NCI-H187 (cell line): ENCODE measurements around the gene CCDC6.
"Not testable (repeated sequence)": the region's sequence is repeated elsewhere in the genome, so short reads cannot be mapped to it uniquely, and the experiment has no call there.

Experiments used
- DNase-seq, 2 experiments: peaks; one replicate each; lab custom pipeline; 2025; lab: John Stamatoyannopoulos, UW

The CCDC6 gene

DNA sequence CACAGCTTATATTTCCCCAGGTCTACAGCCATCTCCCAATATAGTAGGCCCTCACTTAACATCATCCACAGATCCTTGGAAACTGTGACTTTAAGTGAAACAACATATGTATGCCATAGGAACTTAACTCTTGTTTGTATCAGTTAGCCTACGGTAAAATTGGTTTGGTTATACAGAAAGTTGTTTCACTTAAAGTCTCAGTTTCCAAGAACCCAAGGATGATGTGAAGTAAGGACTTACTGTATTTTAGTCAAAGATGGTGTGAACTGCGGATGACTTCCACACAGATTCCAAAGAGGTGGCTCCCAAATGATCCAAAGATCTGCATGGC, 96.7 kb downstream of the CCDC6 start:
- DNase-seq: no peak

DNA sequence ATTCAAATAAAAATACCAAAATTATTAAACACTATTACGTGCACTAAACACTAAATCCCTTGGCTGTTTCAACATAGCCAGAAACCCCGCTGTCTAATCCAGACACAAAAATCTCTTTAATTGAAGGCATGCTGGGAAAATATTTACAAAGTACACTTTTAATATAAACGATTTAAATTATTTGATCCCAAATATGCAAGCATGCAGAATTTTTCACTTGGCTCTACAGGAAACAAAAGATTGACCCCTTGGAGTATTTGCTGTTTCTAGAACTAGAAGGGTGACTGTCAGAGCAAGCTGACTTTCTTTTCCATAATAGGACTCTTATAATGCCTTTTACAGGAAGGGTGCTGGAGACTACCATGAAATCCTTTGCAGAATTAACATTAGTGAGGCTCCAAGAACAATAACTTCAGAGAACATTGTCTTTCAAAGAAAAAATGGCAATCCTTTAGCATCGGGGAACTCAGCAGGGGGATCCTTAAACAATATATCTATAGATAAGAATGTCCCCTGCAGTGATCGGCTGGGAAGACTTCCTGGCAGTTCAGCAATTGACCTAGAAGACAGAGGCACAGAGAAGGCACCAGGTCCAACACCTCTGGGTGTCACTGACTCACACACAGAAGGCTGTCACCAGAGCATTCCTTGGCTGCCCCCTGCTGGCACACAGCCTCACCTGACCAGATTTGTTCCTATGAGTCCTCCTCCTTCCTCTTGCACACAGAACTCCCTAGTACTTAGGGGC, 97.3 kb downstream of the CCDC6 start:
- peak in 1 of 2 experiments; percentile 3 for DNase-seq

DNA sequence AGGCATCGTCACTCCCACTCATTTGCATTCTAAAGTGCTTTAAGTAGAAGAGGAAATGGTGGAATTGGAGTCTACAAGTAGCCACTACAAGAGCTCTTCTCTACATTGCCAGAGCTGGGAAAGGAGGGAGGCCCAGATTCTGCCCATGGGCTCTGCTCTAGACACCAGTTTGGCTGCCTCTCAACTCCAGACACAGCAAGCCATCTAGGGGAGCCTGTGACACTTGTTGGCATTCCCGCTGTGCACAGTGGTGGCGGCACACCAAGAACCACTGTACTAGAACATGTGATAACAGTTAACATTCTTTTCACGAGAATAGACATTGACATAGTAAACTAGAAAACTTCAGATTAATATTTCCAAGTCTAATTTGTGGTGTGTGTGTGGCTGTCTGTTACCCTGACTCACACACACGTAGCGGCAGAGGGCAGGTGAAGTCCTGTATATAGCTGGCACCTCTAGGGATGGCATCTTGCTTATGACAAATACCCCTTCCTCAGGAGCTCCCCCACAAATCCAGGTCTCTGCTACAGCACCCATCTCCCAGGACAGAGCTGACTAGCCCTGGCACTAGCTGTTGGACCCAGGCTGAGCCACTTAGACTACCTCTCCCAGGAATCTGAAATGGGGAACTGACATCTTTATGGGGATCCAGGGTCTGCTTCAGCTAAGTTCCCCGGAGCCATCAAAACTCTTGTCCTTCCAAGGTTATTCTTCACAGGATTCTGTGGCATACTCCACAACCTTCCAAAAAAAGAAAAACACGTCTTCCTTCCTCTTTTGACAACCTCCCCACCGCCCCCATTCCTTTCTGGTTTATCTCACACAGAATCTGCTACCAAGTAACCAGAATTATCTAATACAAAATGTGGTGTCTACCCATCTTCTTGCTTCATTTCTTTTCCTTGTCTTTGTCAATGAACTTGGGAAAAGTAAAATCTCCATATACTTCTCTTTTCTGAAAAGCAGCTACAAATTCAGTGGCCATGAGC, 98.4 kb downstream of the CCDC6 start:
- no peak for DNase-seq

DNA sequence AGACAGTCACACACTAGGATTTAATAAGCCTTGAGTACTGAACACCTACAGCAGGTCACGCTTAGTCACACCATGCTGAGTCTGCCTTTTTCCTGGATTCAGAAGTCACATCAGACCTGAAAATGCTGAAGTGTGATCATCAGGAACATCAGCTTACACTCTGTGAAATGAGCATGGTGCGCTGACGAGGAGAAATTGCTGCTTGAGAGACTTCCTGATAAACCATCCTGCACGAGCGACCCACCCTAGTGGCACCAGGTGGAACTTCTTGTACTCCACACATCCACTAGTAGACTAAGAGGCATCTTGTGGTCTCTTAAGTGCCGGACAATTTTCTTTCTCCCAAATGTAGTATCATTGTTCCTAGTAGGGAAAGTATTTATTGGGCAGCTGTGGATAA, 101.3 kb downstream of the CCDC6 start:
- DNase-seq: no peak

DNA sequence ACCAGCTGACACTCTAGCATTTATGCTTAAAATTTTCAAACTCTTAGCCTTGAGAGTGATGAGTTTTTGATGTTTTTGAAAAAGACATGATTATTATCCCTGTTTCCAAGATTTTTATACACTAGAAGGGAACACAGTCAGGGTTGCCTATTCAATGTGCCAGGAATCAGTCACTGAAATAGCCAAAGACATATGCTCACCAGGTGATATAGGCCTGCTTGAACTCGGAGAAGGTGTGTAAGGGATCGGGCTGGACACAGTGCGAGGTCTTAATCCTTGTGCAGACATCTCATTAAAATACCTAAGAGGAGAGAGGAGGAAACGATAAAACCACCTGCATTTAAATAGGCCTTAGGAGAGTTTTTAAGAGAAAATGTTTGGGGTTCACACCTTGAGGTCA, 102.1 kb downstream of the CCDC6 start:
- DNase-seq: no peak

DNA sequence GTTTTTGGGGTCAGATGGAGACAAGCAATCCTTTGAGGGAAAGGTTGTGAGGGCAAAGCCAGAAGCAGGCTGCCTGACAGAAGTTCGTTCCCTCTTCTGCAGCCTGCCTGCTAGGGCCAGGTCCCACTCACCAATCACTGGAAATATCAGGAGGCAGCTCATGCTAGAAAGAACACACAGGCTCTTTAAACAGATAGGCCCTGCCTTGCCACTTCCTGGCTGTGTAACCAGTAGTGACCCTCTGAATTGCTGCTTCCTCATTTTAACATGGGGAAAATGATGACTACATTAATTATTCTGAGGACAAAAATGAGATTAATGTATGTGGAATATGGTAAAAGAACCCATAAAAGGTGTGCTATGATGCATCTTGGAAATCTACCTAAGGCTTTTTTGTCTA, 102.6 kb downstream of the CCDC6 start:
- DNase-seq: no peak

DNA sequence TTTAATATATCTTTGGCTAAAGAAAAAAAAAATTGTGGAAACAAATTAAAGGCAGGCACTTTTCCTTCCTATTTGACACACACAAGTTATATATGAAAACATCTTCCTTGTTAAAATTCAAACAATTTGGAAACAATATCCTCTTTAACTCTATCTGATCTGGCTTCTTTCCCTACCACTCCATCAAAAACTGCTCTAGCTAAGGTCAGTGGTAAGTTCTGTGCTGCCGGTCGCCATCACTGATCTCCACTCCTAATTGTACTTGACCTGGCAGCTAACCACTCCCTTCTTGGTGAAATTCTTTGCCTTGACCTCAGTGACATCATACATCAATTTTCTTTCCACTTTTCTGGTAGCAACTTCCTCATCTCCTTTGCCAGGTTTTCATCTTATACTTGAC, 105.2 kb downstream of the CCDC6 start:
- DNase-seq: no peak

DNA sequence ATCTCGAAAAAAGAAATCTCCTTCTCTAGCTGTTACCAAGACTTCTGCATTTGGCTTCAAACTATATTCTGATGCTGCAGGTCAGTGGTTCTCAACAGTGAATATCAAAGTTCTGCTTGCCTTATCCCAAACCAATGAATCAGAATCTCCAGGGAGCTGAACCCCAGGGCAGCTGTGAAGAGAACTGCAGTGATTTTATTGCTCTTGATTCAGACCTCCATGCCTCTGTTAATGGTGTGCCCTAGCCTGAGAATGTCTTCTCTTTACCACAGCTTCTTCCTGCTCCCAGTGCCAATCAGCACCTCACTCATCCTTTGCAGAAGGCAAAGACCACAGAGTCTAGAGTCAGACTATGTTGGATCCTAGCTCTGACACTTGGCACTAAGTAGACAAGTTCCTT, 106.9 kb downstream of the CCDC6 start:
- no peak for DNase-seq

DNA sequence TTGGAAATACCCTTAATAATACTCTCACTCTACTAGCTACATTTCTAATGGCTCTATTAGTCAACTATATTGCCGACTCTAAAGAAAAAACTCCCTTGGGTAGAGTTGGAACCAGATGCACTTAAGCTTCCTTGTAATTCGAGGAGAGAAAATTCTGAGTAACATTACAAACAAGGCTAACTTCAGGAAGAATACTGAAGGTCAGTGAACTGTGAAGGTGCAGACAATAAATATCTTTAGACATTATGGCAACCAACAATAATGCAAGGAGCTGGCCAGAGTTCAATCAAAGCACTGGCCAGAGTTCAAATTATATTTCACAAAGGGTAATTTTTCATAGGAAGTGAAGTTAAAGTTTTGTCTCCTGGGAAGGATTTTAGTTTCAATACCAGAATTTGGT, 112.4 kb downstream of the CCDC6 start:
- DNase-seq: no peak

DNA sequence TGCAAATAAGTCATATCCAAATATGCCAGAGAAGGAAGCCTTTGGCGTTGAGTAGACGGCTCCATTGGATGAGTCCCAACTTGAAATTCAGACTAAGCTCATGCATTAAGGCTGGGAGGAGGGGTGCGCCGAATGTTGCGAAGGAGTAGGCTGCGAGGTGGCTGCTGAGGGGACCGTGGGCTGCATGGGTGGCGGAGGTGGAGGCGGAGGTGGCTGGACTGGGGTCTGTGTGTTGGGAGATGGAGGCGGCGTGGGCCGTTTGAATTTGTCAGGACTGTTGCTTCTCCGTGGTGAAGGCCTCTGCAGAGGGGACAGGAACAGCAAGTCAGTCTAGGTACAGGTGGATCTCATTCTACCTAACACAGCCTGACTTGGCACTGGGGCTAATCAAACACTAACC, 113.5 kb downstream of the CCDC6 start:
- no peak for DNase-seq

DNA sequence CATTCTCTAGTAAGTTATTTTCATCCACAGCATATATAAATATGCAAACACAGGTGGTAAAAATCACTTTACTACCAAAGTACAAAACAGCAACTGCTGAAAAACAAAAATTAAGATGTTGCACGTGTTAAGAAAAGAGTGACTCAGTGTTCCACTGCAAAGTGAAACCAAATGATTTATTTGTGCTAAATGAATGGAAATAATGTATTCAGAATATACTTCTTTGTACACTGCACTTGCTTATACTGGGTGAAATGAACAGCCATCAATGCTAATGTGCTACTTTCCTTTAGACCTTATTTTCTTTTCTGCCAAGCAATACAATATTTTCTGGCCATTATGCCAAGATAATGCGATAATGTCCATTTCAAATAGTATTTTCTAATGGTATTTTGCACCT, 114.8 kb downstream of the CCDC6 start:
- DNase-seq: no peak

DNA sequence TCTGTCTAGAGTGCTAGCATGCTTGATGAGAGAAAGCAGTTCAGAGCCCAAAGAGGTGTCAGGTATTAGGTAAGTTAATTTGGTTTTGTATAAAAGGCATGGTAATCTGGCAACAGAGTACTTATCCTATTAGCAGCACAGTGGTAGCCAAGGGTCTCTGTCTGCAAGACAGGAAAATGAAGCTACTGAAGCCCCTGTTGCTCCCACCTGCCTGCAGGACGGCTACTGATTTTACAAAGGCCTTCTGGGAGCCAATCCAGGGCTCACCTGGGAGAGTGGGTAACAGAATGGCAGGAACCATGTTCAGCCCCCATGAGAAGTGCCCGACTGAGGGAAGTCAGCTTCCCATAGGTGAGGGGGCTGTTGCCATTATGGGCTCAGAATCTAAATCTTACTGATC, 116.3 kb downstream of the CCDC6 start:
- not testable (repeated sequence) for DNase-seq

DNA sequence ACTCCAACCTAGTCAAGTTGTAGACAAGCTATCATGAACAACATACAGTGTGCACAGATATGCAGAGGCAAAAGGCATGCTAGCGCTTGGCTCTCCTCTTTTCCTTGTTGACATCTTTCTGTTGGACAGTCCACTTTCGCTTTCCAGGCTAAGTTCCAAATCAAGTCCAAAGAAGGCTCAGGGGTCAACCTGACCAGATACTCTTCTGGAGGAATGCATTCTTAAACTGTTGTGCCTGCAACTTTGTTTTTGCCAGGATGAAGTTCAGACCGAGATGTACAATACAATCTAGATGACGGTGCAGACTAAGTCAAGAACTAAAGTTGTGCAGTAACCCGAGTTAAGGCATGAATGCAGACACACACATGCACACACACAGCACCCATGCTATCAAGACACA, 117.4 kb downstream of the CCDC6 start:
- not testable (repeated sequence) for DNase-seq

DNA sequence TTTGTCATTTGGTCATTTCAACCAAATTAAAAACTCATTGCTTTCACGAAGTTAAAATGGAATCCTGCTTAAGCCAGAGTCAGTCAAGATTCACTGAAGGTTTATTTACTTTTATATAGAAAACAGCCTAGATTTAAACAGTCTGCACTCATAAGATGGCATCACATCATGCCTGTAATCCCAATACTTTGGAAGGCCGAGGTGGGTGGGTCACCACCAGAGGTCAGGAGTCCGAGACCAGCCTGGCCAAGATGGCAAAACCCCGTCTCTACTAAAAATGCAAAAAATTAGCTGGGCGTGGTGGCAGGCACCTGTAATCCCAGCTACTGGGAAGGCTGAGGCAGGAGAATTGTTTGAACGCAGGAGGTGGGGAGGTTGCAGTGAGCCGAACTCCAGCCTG, 119.3 kb downstream of the CCDC6 start:
- not testable (repeated sequence) for DNase-seq

DNA sequence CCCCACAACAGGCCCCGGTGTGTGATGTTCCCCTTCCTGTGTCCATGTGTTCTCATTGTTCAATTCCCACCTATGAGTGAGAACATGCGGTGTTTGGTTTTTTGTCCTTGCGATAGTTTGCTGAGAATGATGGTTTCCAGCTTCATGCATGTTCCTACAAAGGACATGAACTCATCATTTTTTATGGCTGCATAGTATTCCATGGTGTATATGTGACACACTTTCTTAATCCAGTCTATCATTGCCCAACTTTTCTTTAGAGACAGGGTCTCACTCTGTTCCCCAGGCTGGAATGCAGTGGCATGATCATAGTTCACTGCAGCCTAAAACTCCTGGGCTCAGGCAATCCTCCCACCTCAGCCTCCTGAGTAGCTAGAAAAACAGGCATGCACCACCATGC, 120.9 kb downstream of the CCDC6 start:
- not testable (repeated sequence) for DNase-seq

DNA sequence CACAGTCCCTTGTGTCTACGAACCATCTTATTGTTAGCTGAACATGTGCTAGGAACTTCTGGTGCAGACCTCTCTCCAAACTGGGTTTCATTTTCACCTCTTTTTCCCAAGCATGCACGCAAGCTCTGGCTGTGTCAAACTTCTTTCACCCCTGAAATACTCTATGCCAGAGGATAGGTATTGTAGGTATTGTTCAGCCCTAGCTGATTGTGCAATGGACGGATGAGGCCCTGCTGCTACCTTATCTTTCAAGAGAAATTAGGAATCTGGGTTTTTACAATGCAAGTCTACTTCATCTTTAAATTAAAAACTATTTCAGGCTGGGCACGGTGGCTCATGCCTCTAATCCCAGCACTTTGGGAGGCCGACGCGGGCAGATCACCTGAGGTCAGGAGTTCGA, 124.8 kb downstream of the CCDC6 start:
- DNase-seq: no peak

DNA sequence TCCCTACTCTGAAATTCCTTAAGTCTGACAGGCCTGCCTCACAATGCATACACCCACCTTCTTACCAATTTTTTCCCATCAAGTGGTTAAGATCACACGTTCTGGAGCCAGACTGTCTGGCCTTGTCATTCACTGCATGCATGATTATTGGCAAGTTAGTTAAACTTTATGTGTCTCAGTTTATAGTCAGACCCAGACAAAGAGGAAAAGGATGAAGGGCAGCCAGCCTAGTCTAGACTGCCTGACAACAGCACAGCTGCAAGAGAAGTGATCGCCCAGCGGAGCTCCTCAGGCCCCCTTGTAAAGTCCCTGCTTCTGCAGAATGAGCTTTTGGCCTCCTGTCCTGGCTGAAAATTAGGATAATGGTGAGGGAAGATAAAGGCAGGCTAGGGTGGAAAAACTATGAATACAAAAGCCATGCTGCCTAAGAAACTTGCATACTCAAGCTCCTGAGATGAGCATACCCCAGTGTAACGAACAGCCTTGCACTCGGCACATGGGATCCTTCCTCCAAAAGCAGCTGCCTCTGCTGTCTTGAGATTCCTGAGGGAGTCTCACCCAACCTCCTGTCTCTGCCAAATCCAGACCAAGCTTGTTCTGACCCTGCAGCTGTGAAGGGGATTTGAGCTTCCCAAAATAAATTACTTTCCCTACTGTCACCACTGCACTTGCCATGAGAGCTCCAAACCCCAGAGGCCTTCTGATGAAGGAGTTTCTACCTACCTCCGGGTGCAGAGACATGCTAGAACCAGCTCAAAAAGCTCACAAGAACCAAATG, 126.4 kb downstream of the CCDC6 start:
- no peak for DNase-seq

DNA sequence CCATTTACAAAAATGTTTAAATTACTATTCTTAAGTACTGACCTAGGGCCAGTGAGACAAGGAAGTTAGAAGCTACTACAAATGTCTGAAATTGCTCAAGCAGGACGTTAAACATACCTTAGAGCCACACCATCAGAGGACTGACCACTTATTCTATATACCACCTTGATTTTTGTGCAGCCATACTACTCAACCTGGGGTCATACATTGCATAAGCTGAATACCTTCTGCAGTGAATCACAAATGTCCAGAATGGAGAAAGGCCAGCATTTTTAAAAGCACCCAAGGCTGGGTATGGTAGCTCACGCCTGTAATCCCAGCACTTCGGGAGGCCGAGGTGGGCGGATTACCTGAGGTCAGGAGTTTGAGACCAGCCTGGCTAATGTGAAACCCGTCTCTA, 131.9 kb downstream of the CCDC6 start:
- DNase-seq: no peak

DNA sequence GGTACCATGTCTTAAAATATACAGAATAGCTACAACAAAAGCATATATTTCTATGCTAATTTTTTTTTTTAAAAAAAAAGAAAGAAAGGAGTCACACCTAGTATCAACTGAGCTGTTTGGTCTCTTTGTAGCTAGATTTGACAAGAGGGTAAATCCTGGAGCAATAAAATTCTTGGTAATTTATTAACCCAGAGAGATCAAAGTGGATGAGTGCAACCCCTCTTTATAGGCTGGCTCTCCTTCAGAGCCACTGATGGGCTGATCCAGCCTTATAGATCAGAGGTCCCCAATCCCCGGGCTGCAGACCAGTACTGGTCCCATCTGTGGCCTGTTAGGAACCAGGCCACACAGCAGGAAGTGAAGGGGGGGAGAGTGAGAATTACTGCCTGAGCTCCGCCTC, 133.3 kb downstream of the CCDC6 start:
- no peak for DNase-seq

DNA sequence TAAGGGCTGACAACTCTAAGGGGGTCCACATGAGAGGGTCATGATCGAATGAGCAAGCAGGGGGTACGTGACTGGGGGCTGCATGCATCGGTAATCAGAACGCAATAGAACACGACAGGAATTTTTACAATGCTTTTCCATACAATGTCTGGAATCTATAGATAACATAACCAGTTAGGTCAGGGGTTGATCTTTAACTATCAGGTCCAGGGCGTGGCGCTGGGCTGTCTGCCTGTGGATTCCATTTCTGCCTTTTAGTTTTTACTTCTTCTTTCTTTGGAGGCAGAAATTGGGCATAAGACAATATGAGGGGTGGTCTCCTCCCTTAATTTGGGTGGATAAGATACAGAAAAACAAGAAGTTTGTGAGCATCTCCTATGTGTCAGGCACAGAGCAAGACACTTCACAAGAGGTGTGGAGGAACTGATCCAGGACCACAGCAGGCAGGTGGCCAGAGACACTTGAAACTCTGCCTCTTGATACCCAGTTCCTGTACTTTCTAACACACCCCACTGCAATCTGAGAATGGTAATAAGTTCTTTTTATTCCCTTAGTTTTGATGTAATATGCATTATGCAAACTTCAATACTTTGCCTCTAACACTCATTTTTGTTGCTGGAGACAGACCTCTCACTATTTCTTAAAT, 135.1 kb downstream of the CCDC6 start:
- no peak for DNase-seq

DNA sequence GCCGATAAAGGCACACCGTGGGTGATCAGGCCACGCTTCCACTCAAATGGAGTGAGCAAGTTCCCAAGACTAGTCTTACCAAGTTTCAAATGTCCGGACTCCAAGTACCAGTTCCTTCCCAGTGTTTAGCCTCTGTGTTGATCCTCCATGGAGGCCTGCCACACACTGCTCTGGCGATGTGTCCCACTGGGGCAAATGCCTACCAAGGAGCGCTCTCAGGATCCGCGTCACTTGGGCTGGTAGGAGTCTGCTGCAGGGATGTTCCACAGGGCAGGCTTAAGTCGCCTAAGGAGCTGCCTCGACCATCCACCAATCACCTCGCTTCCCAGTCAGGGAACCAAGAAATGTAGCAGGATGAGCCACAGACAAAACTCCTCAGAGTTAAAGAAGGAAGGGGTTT, 135.7 kb downstream of the CCDC6 start:
- no peak for DNase-seq

DNA sequence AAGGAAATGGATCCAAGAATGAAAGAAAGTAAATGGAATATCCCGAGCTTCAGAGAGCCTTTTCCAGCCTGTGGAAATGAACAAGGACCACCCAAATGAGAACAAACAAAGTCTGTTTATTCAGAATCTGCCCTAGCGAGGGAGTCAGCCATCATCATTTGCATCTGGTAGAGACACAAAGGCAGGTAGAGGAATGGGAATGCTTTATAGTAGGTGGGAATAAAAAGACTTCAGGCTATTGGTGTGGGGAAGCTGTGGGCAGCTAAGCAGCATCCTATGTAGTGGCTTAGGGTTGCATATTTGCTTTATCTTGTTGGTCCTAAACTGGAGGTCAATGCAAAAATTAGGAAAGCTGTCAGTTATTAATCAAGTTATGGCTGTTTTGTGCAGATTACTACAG, 143.9 kb downstream of the CCDC6 start:
- DNase-seq: no peak
